Ascending aorta (tissue), 2 donors: Measurements from ENCODE around the gene LIMS2. TPM values are rescaled to one million over a fixed set of nuclear protein-coding genes. Genes with fewer than 3 reads are reported as not detected.

Source experiments
- DNase-seq, 2 donors: peaks; one replicate each; pipeline ENCODE4 v3.0.0-alpha.2; 2019; ENCODE audit warnings: low spot score in 2 of 2
- H3K27ac ChIP-seq, 2 donors: fragments of 200-600 bp; sonication (generic); one replicate each; pipeline ENCODE4 v1.5.1; 2016 to 2017; ENCODE audit warnings: mild to moderate bottlenecking in 1 of 2
- H3K27me3 ChIP-seq: fragments of 200-600 bp; sonication (generic); one replicate; pipeline ENCODE4 v1.5.1; 2017
- H3K36me3 ChIP-seq, 2 donors: fragments of 200-600 bp; sonication (generic); one replicate each; pipeline ENCODE4 v1.5.1; 2016
- H3K4me1 ChIP-seq, 2 donors: fragments of 200-600 bp; sonication (generic); one replicate each; pipeline ENCODE4 v1.5.1; 2016 to 2017; ENCODE audit warnings: mild to moderate bottlenecking in 1 of 2
- H3K4me3 ChIP-seq, 2 donors: fragments of 200-600 bp; sonication (generic); one replicate each; pipeline ENCODE4 v1.5.1; 2016 to 2017; ENCODE audit warnings: mild to moderate bottlenecking in 1 of 2
- H3K9me3 ChIP-seq, 2 donors: fragments of 200-600 bp; sonication (generic); one replicate each; pipeline ENCODE4 v1.5.1; 2016
- CTCF ChIP-seq, 3 experiments: fragments of 200-600 bp in 2 of 3; fragments of 450-650 bp in 1 of 3; sonication (generic) in 2 of 3; IDR thresholded peaks; one replicate each; pipeline ENCODE4 v1.5.1; 2016 to 2019; ENCODE audit warnings: antibody characterized with exemption in 3 of 3, mild to moderate bottlenecking in 1 of 3, moderate library complexity in 1 of 3
- intact Hi-C: fragments of 100-400 bp; cut with DNase I; formaldehyde crosslinking; loops from one replicate; pipeline ENCODE4 v1.15.1; 2023
- total RNA-seq: library from RNA; depleted of rRNA; stranded (reverse); fragments of >200 nt; gene quantifications from one replicate; pipeline ENCODE4 v1.1.0, GENCODE V29; 2016

Gene LIMS2
- total RNA-seq, 1 donor from 2014 or later = 169 TPM

DNA sequence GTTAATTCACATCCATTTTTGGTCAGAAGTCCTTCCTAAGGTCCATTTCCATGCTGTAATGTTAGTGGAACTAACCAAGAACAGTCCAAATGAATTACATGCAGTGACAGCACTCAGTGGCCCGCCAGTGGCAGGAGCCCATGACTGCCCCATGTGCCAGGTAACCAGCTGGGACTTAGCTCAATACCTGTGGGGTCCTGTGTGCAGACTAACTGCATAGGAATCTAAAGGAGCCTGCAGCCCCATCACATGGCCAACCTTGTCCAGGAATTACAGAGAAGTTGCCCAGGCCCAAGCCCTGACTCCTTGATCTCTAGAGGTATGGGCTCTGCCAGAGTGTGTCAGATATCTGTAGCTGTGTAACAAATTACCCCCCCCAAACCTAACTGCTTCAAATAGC is 64.8 kb downstream of the LIMS2 start:
- intact Hi-C loops = no loop called here

DNA sequence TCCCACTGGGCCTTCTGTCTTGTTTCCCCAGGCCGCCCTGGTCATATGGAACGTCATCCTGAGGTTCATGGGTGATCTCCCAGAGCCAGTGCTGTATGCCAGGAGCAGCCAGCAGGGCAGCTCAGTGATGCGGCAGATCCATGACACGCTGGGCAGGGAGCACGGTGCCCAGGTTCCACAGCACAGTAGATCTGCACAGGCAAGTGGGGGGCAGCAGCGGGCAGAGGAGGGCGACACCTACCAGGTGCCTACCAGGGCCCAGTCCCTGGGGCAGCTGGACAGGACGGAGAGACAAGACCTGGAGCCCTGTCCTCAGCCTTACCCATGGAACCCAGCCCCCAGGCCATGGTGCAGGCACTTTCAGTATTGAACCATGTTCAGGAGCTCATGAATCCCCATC is 65.5 kb downstream of the LIMS2 start:
- Histone ChIP-seq H3K9me3 (peaks cover 0 to 11% of the 10 kb centered on the region in 2 donors), H3K4me3 (no peak overlapping the region), H3K4me1 (no peaks in the 10 kb centered on the region), H3K27ac (no peak overlapping the region), H3K27me3 (no peaks in the 10 kb centered on the region), H3K36me3 (no peaks in the 10 kb centered on the region)
- intact Hi-C loops = no loop called here
- no peak for TF ChIP-seq CTCF (IDR thresholded peaks at IDR 0.05)
- DNase-seq = peak in 1 of 2 donors; percentile 53

More for the DNA sequence above, 64.8 kb downstream of the LIMS2 start:
- H3K4me1 ChIP-seq = no peaks in the 10 kb centered on the region
- no peaks in the 10 kb centered on the region for H3K27me3 ChIP-seq
- H3K4me3 ChIP-seq = no peak overlapping the region
- peak in 1 of 2 donors; percentile 24 for DNase-seq
- no peak overlapping the region for H3K27ac ChIP-seq
- no peak for TF ChIP-seq CTCF (IDR thresholded peaks at IDR 0.05)
- peaks cover 0 to 11% of the 10 kb centered on the region in 2 donors for H3K9me3 ChIP-seq
- H3K36me3 ChIP-seq = no peaks in the 10 kb centered on the region

DNA sequence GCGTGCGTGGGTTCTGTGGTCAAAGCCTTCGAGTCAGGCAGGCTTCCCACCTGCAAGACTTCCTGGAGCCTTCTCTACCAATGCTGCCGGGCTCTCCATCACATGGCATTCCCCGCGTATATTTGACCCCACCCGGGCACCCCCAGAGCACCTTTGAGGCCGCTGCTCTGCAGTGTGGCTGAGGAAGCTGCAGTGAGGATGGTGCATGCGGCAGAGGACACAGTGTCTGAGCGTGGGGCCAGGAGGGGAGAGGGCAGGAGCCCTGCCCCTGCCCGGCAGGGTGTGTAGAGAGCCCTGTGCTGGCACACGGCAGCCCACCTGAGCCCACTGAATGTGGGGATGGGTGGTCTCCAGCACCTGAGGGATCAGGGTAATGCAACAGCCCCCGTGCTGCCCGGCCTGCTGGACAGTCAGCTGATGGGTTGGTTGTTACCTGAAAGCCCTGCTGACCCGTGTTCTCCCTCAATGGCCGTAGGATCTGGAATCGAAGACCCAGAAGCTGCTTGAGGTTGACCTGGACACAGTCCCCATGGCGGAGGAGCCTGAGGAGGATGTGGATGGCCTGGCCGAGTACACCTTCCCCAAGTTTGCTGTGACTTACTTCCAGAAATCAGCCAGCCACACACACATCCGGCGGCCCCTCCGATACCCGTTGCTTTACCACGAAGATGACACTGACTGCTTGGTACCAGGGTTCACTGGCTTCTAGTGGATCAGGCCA is 66.1 kb downstream of the LIMS2 start:
- TF ChIP-seq CTCF (IDR thresholded peaks at IDR 0.05) = no peak
- intact Hi-C loops = no loop called here
- Histone ChIP-seq H3K36me3 (no peaks in the 10 kb centered on the region), H3K9me3 (peaks cover 0 to 11% of the 10 kb centered on the region in 2 donors), H3K27me3 (no peaks in the 10 kb centered on the region), H3K4me1 (no peaks in the 10 kb centered on the region), H3K4me3 (no peak overlapping the region), H3K27ac (no peak overlapping the region)
- DNase-seq = peak in 1 of 2 donors; percentile 56

DNA sequence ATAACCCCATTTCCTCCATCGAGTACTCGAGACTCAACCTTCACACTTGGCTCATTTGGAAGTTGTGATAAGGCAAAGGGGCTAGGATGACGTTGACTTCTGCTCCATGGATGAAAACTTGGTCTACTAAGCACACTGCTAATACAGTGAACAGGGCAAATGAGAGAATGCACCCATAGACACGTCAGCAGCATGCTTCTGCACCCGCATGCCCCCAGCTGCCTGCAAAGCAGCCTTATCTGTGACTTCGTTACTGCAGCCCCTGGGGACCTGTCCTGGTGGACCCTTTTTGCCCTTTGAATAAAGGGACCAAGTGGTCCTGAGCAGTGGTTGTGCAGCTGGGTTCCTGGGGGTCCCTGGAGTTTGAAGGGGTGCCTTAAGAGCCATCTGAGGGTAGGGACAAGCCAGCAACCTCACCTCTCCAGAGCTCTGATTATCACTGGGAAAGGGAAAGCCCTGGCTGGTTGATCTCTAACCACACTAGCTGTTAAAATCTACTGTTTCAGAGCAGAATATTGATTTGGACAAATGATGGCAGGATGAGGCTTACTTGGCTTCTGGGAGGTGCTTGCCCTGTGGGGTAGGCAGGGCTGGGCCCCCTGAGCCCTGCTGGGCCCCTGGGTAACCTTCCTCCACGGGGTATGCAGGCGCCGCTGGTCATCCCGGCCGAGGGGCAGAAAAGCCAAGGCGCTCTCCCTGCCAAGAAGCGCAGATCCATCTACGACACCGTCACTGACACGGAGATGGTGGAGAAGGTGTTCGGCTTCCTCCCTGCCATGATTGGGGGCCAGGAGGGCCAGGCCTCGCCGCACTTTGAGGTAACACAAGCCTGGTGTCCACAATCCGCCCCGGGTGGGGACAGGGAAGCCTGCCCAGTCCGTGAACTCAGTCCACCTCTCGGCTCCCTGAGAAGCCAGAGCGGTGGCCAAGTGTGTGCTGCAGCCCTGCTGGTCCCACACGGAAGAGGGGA is 67.0 kb downstream of the LIMS2 start:
- Histone ChIP-seq H3K4me1 (no peaks in the 10 kb centered on the region), H3K36me3 (no peaks in the 10 kb centered on the region), H3K27ac (no peak overlapping the region), H3K4me3 (no peak overlapping the region), H3K9me3 (peaks cover 0 to 7% of the 10 kb centered on the region in 2 donors), H3K27me3 (no peaks in the 10 kb centered on the region)
- DNase-seq = peak in 1 of 2 donors; percentile 59
- intact Hi-C loops = no loop called here
- TF ChIP-seq CTCF (IDR thresholded peaks at IDR 0.05) = no peak

DNA sequence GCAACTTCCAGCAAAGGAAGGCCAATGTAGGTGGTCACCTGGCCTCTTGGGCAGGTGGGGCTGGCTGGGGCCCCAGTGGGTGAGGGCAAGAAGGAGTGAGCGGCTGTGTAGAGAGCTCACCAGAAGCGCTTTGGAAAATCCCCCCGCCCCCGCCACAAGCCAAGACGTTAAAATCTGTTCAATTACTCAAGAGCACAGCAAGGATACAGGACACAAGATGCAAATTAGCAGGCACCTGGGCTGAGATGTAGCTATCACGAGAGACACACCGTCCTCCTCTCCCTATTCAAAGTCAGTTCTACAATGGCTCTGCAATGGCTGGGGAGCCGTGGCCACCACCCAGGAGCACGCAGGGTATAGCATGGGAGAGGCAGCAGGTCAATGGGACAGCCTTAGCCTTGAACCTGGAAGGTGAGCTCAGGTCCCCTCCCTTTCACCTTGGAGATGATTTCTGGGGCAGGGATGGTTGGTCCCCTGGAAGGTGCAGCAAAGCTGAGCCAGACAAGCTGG is 67.9 kb downstream of the LIMS2 start:
- peak in 1 of 2 donors; percentile 31 for DNase-seq
- Histone ChIP-seq H3K36me3 (no peaks in the 10 kb centered on the region), H3K27me3 (no peaks in the 10 kb centered on the region), H3K4me3 (no peak overlapping the region), H3K9me3 (no peaks in the 10 kb centered on the region), H3K27ac (no peak overlapping the region), H3K4me1 (no peaks in the 10 kb centered on the region)
- intact Hi-C loops = no loop called here
- TF ChIP-seq CTCF (IDR thresholded peaks at IDR 0.05) = no peak
